ELR (cell line): ENCODE measurements around the gene F5.

ENCODE experiments used
- DNase-seq: peaks from one replicate; pipeline ENCODE4 v3.0.0-alpha.2; 2015; ENCODE audit warnings: low read depth

Gene F5

GRCh38 chr1:169588112-169588511 is 1.8 kb upstream of the F5 start:
- no peak for DNase-seq

- no peak for DNase-seq
These were observed 250 bp downstream of the F5 start for GRCh38 chr1:169586067-169586394.

GRCh38 chr1:169585181-169585580 is 1.1 kb downstream of the F5 start:
- no peak for DNase-seq

- no peak for DNase-seq
These were observed 1.7 kb downstream of the F5 start for GRCh38 chr1:169584483-169585144.

GRCh38 chr1:169577981-169578738 is 8.1 kb downstream of the F5 start:
- DNase-seq = no peak

GRCh38 chr1:169576935-169577331 is 9.3 kb downstream of the F5 start:
- DNase-seq = no peak

- no peak for DNase-seq
These were observed 9.9 kb downstream of the F5 start for GRCh38 chr1:169576241-169576934.

GRCh38 chr1:169574336-169574735 is 11.9 kb downstream of the F5 start:
- DNase-seq = no peak

GRCh38 chr1:169572187-169572586 is 14.1 kb downstream of the F5 start:
- DNase-seq = no peak

- DNase-seq = no peak
These were observed 14.8 kb downstream of the F5 start for GRCh38 chr1:169571450-169571849.

- no peak for DNase-seq
These were observed 16.1 kb downstream of the F5 start for GRCh38 chr1:169570172-169570574.

- DNase-seq = no peak
These were observed 17.8 kb downstream of the F5 start for GRCh38 chr1:169568497-169568896.

GRCh38 chr1:169565335-169566271 is 20.7 kb downstream of the F5 start:
- DNase-seq = no peak

GRCh38 chr1:169563650-169564049 is 22.6 kb downstream of the F5 start:
- no peak for DNase-seq

- no peak for DNase-seq
These were observed 23.2 kb downstream of the F5 start for GRCh38 chr1:169563019-169563615.

- DNase-seq = no peak
These were observed 24.6 kb downstream of the F5 start for GRCh38 chr1:169561692-169562091.

GRCh38 chr1:169557131-169557530 is 29.1 kb downstream of the F5 start:
- DNase-seq = no peak

GRCh38 chr1:169550294-169550693 is 36.0 kb downstream of the F5 start:
- DNase-seq = peak; percentile 58

GRCh38 chr1:169548282-169548681 is 38.0 kb downstream of the F5 start:
- DNase-seq = no peak

GRCh38 chr1:169546087-169546995 is 39.9 kb downstream of the F5 start:
- DNase-seq = peak; percentile 79

- no peak for DNase-seq
These were observed 40.8 kb downstream of the F5 start for GRCh38 chr1:169545472-169545871.
